Brain microvascular endothelial cell (primary cell): ENCODE results near the gene MPEG1.
A peak's percentile ranks its signal among the peaks of the same experiment; 100 is the strongest.

Experiments
- DNase-seq: peaks from one replicate; pipeline ENCODE4 v3.0.0-alpha.2; 2020
- H3K27ac ChIP-seq: fragments of 250-450 bp; sonication (Bioruptor Pico); 2 replicates; pipeline ENCODE4 v1.5.1; 2020; ENCODE audit warnings: mild to moderate bottlenecking, moderate library complexity
- H3K27me3 ChIP-seq: fragments of 250-450 bp; sonication (Bioruptor Pico); replicated peaks from 2 replicates; pipeline ENCODE4 v1.5.1; 2020; ENCODE audit warnings: mild to moderate bottlenecking
- H3K36me3 ChIP-seq: fragments of 250-450 bp; sonication (Bioruptor Pico); replicated peaks from 2 replicates; pipeline ENCODE4 v1.5.1; 2020; ENCODE audit warnings: mild to moderate bottlenecking
- H3K4me3 ChIP-seq: 2 replicates; pipeline ENCODE4 v1.5.1; 2011; ENCODE audit warnings: low read depth, mild to moderate bottlenecking, control low read depth, low read length, moderate library complexity
- CTCF ChIP-seq: IDR thresholded peaks from 2 replicates; pipeline ENCODE4 v1.5.1; 2011; ENCODE audit warnings: low read depth, mild to moderate bottlenecking, moderate library complexity, low read length, control low read depth, inconsistent platforms; ENCODE audit errors: missing control alignments
- in situ Hi-C: cut with HindIII; loops from 2 replicates; pipeline ENCODE4 v1.10.0; 2017; ENCODE audit warnings: low sequenced_read_pairs, low pct_ligation_motif_present

MPEG1 gene

GRCh38 chr11:59172345-59173079, 40.2 kb downstream of the MPEG1 start:
- Histone ChIP-seq H3K4me3 (peak overlapping the region; percentile 61), H3K27ac (no peak overlapping the region), H3K27me3 (peaks cover 10% of the 10 kb centered on the region), H3K36me3 (no peaks in the 10 kb centered on the region)
- DNase-seq, result no peak
- no peak for TF ChIP-seq CTCF
- in situ Hi-C loops, result no loop called here

- Histone ChIP-seq H3K36me3 (no peaks in the 10 kb centered on the region), H3K27ac (no peak within 1 kb of the TSS), H3K4me3 (peak within 1 kb of the TSS; percentile 61), H3K27me3 (peaks cover 10% of the 10 kb centered on the region)
- peak; percentile 88 for DNase-seq
- peak; percentile 98 for TF ChIP-seq CTCF
- in situ Hi-C loops, result no loop called here
Observed at GRCh38 chr11:59171508-59172322, 41.0 kb downstream of the MPEG1 start, which contains the start of gene DTX4. TSS of gene DTX4 (plus strand) at chr11:59172132. CDS start at chr11:59172596, 464 bp downstream.

GRCh38 chr11:59164028-59164427, 48.7 kb downstream of the MPEG1 start:
- peaks cover 3% of the 10 kb centered on the region for H3K27me3 ChIP-seq
- H3K36me3 ChIP-seq, result no peaks in the 10 kb centered on the region
- no peak overlapping the region for H3K27ac ChIP-seq
- no peak for TF ChIP-seq CTCF
- no peak for DNase-seq
- no peak overlapping the region for H3K4me3 ChIP-seq
- in situ Hi-C loops, result no loop called here
